Measurements from ENCODE around the gene HELZ. TPM values are rescaled to one million over a fixed set of nuclear protein-coding genes. Genes with fewer than 3 reads are reported as not detected.
A peak's percentile ranks its signal among the peaks of the same experiment; 100 is the strongest.

Gene HELZ
- total RNA-seq, 8 experiments from 2014 or later: 22.0 to 106 (median 27.4) TPM

- 50 to 69% (median 60%) methylated on average over 1 to 2 of the region's 2 CpGs; no CpG with 5 or more reads in 7 of the 10 experiments for WGBS, 10 experiments
- ATAC-seq (replicated peaks in 6 of 8): peak in 1 of 8 experiments; percentile 12
- Histone ChIP-seq H3K4me1 (replicated peaks in 1 of 2) (peaks cover 18 to 21% of the 10 kb centered on the region in 2 donors), H3K4me3 (no peak overlapping the region), H3K27ac (no peak overlapping the region)
- in situ Hi-C loops (cut with MboI; ENCODE audit: low pct_unique_long_range_greater_than_20kb in 2 of 9, low sequenced_read_pairs in 9 of 9, unreplicated experiment in 9 of 9): no loop called here
Measured at GRCh38 chr17:67066717-67067116, 178.3 kb downstream of the HELZ start.

GRCh38 chr17:67063141-67063540 lies 181.9 kb downstream of the HELZ start:
- H3K4me1 ChIP-seq (replicated peaks in 1 of 2): peaks cover 5 to 9% of the 10 kb centered on the region in 2 donors
- WGBS, 10 experiments: 80 to 100% (median 89%) methylated on average over 3 to 6 of the region's 6 CpGs; no CpG with 5 or more reads in 1 of the 10 experiments
- H3K27ac ChIP-seq: no peak overlapping the region
- ATAC-seq (replicated peaks in 6 of 8): peak in 1 of 8 experiments; percentile 26
- H3K4me3 ChIP-seq: no peak overlapping the region
- in situ Hi-C loops (cut with MboI; ENCODE audit: low pct_unique_long_range_greater_than_20kb in 2 of 9, low sequenced_read_pairs in 9 of 9, unreplicated experiment in 9 of 9): no loop called here

GRCh38 chr17:67059372-67059771 lies 185.6 kb downstream of the HELZ start:
- WGBS, 10 experiments: 70 to 100% (median 92%) methylated on average over 1 to 6 of the region's 6 CpGs; no CpG with 5 or more reads in 5 of the 10 experiments
- in situ Hi-C loops (cut with MboI; ENCODE audit: low pct_unique_long_range_greater_than_20kb in 2 of 9, low sequenced_read_pairs in 9 of 9, unreplicated experiment in 9 of 9): no loop called here
- H3K4me3 ChIP-seq: no peak overlapping the region
- peaks cover 0 to 2% of the 10 kb centered on the region in 2 donors for H3K4me1 ChIP-seq (replicated peaks in 1 of 2)
- no peak for ATAC-seq (replicated peaks in 6 of 8)
- no peak overlapping the region for H3K27ac ChIP-seq

DNA sequence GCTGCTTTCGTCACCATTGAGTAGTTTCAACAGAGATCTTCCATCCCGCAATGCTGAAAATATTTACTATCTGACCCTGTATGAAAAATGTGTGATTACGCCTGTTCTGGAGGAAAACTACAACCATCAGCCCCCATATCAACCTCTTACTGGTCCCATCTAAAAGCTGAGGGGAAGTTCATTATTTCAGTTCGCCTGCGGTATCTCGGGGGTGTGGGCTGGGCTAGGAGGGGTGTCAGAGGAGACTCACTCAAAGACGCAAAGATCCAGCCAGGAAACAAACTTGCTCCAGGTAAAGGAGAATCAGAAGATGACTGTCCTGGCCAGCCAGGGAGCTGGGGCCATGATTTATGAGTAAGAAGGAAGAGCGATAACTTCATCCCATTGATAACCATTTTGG lies 187.0 kb downstream of the HELZ start:
- no peak for ATAC-seq (replicated peaks in 6 of 8)
- 74 to 100% (median 99%) methylated on average over 1 to 8 of the region's 8 CpGs for WGBS, 10 experiments
- Histone ChIP-seq H3K4me1 (replicated peaks in 1 of 2) (peaks cover 0 to 2% of the 10 kb centered on the region in 2 donors), H3K27ac (no peak overlapping the region), H3K4me3 (no peak overlapping the region)
- in situ Hi-C loops (cut with MboI; ENCODE audit: low pct_unique_long_range_greater_than_20kb in 2 of 9, low sequenced_read_pairs in 9 of 9, unreplicated experiment in 9 of 9): no loop called here

GRCh38 chr17:67056746-67057490 lies 188.1 kb downstream of the HELZ start:
- in situ Hi-C loops (cut with MboI; ENCODE audit: low pct_unique_long_range_greater_than_20kb in 2 of 9, low sequenced_read_pairs in 9 of 9, unreplicated experiment in 9 of 9): no loop called here

DNA sequence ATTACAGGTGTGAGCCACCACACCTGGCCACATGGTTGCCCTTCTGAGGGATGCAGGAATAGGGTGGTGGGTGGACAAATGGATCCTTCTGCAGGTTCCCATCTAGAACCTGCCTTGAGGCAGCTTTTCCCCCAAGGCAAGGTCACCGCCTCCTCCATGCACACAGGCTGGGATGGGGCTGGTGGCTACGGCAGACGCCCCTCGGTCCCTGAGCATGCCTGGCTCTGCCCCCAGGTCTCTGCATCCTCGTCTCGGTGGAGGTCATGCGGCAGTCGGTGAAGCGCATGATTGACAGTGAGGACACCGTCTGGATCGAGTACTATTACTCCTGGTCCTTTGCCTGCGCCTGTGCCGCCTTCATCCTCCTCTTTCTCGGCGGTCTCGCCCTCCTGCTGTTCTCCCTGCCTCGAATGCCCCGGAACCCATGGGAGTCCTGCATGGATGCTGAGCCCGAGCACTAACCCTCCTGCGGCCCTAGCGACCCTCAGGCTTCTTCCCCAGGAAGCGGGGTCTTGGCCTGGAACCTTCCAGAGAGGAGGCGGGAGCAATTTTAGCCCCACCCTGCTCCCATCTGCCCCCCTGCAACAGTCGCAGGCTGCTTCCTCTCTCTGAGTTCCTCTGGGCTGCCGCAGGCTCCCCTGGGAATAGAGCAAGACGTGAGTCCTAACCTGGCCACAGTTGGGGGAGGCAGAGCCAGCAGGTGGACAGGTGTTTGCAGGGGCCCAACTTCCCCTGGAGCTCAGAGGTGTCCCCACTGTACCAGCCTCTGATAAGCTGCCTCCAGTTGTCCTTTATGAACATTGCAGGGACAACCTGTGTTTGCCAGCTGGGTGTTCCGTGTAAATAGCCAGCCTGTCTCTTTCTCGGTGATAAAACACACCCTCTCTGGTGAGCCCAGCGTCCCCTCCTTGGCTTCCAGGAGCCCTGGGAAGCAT lies 188.9 kb downstream of the HELZ start:
- WGBS, 10 experiments: 60 to 100% (median 87%) methylated on average over 2 to 19 of the region's 29 CpGs; no CpG with 5 or more reads in 3 of the 10 experiments
- Histone ChIP-seq H3K27ac (no peak overlapping the region), H3K4me3 (no peak overlapping the region), H3K4me1 (replicated peaks in 1 of 2) (no peaks in the 10 kb centered on the region)
- in situ Hi-C loops (cut with MboI; ENCODE audit: low pct_unique_long_range_greater_than_20kb in 2 of 9, low sequenced_read_pairs in 9 of 9, unreplicated experiment in 9 of 9): no loop called here
- ATAC-seq (replicated peaks in 6 of 8): peak in 1 of 8 experiments; percentile 12

More at GRCh38 chr17:67056746-67057490, 188.1 kb downstream of the HELZ start:
- peaks cover 0 to 2% of the 10 kb centered on the region in 2 donors for H3K4me1 ChIP-seq (replicated peaks in 1 of 2)
- ATAC-seq (replicated peaks in 6 of 8): no peak
- no peak overlapping the region for H3K4me3 ChIP-seq
- 59 to 96% (median 87%) methylated on average over 2 to 14 of the region's 18 CpGs; no CpG with 5 or more reads in 1 of the 10 experiments for WGBS, 10 experiments
- no peak overlapping the region for H3K27ac ChIP-seq

DNA sequence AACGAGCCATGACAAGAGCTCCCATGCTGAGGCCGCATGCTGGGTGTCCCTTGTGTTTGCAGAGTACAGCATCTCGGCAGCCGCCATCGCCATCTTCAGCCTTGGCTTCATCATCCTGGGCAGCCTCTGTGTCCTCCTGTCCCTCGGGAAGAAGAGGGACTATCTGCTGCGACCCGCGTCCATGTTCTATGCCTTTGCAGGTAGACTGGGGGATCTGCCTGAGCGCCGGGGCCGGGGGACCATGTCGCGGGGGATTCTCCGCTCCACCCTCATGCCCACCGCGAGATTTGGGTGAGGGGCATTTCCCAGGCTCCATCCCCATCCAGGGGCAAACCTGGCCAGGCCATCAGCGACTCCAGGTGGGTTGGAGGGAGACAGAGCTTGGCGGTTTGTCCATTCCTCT lies 190.0 kb downstream of the HELZ start:
- Histone ChIP-seq H3K4me3 (no peak overlapping the region), H3K4me1 (replicated peaks in 1 of 2) (no peaks in the 10 kb centered on the region), H3K27ac (no peak overlapping the region)
- in situ Hi-C loops (cut with MboI; ENCODE audit: low pct_unique_long_range_greater_than_20kb in 2 of 9, low sequenced_read_pairs in 9 of 9, unreplicated experiment in 9 of 9): no loop called here
- ATAC-seq (replicated peaks in 6 of 8): no peak
- WGBS, 10 experiments: 79 to 97% (median 90%) methylated on average over 1 to 7 of the region's 19 CpGs; no CpG with 5 or more reads in 5 of the 10 experiments

DNA sequence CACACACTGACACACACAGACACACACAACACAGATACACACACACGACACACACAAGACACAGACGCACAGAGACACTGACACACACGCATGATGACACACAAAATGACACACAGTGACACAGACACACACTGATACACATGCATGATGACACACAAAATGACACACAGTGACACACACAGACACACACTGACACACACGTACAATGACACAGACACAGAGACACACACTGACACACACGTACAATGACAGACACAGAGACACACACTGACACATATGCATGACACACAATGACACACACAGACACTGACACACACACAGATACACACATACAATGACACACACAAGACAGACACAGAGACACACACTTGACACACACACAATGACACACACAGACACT lies 190.4 kb downstream of the HELZ start:
- WGBS, 10 experiments: 40 to 80% (median 72%) methylated on average over 1 to 5 of the region's 5 CpGs; no CpG with 5 or more reads in 5 of the 10 experiments
- Histone ChIP-seq H3K4me3 (no peak overlapping the region), H3K27ac (no peak overlapping the region), H3K4me1 (replicated peaks in 1 of 2) (no peaks in the 10 kb centered on the region)
- no peak for ATAC-seq (replicated peaks in 6 of 8)
- in situ Hi-C loops (cut with MboI; ENCODE audit: low pct_unique_long_range_greater_than_20kb in 2 of 9, low sequenced_read_pairs in 9 of 9, unreplicated experiment in 9 of 9): no loop called here

- 20 to 87% (median 78%) methylated on average over 1 to 6 of the region's 19 CpGs; no CpG with 5 or more reads in 4 of the 10 experiments for WGBS, 10 experiments
- Histone ChIP-seq H3K4me3 (no peak overlapping the region), H3K27ac (no peak overlapping the region), H3K4me1 (replicated peaks in 1 of 2) (no peaks in the 10 kb centered on the region)
- in situ Hi-C loops (cut with MboI; ENCODE audit: low pct_unique_long_range_greater_than_20kb in 2 of 9, low sequenced_read_pairs in 9 of 9, unreplicated experiment in 9 of 9): no loop called here
- no peak for ATAC-seq (replicated peaks in 6 of 8)
Measured at GRCh38 chr17:67054011-67054591, 190.9 kb downstream of the HELZ start.

GRCh38 chr17:67053438-67054000 lies 191.5 kb downstream of the HELZ start:
- Histone ChIP-seq H3K27ac (no peak overlapping the region), H3K4me1 (replicated peaks in 1 of 2) (no peaks in the 10 kb centered on the region), H3K4me3 (no peak overlapping the region)
- in situ Hi-C loops (cut with MboI; ENCODE audit: low pct_unique_long_range_greater_than_20kb in 2 of 9, low sequenced_read_pairs in 9 of 9, unreplicated experiment in 9 of 9): no loop called here
- WGBS, 10 experiments: 80 to 100% methylated on average over 1 to 2 of the region's 9 CpGs; no CpG with 5 or more reads in 8 of the 10 experiments
- no peak for ATAC-seq (replicated peaks in 6 of 8)

DNA sequence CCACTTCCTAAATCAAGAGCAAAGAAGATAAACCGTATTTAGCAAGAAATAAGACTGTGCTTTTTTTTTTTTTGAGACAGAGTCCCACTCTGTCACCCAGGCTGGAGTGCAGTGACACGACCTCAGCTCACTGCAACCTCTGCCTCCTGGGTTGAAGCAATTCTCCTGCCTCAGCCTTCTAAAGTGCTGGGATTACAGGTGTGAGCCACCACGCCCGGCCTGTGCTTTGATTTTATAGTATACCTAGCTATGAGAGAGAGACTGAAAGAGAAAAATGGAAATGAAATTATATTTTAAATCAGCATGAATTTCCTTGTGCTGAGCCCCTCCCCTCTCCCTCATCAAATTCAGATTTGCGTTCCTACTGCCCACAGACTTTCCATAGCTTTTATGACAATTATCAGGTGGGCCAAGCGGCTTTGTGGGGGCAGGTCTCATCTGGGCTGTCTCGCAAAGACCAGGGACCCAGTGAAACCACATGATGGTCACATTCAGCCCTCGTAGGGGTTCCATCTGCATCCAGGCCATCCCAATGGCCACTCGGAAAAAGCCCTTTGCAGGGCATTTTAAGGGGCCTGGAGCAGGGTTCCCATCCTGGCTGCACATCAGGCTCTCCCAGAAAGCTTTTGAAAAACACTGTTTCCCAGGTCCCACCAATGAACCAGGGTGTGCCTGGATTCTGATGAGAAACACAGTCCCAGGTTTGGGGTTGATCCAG lies 192.1 kb downstream of the HELZ start:
- WGBS, 10 experiments: 25 to 100% (median 63%) methylated on average over 2 to 8 of the region's 9 CpGs; no CpG with 5 or more reads in 1 of the 10 experiments
- no peak for ATAC-seq (replicated peaks in 6 of 8)

GRCh38 chr17:67051837-67052236 lies 193.2 kb downstream of the HELZ start:
- no peak for ATAC-seq (replicated peaks in 6 of 8)
- Histone ChIP-seq H3K4me3 (no peak overlapping the region), H3K4me1 (replicated peaks in 1 of 2) (no peaks in the 10 kb centered on the region), H3K27ac (no peak overlapping the region)
- WGBS, 10 experiments: 14 to 100% (median 74%) methylated on average over 1 to 4 of the region's 5 CpGs; no CpG with 5 or more reads in 2 of the 10 experiments
- in situ Hi-C loops (cut with MboI; ENCODE audit: low pct_unique_long_range_greater_than_20kb in 2 of 9, low sequenced_read_pairs in 9 of 9, unreplicated experiment in 9 of 9): no loop called here

More for the DNA sequence above, 192.1 kb downstream of the HELZ start:
- no peaks in the 10 kb centered on the region for H3K4me1 ChIP-seq (replicated peaks in 1 of 2)
- no peak overlapping the region for H3K27ac ChIP-seq
- in situ Hi-C loops (cut with MboI; ENCODE audit: low pct_unique_long_range_greater_than_20kb in 2 of 9, low sequenced_read_pairs in 9 of 9, unreplicated experiment in 9 of 9): no loop called here
- no peak overlapping the region for H3K4me3 ChIP-seq

Measured in motor neuron (in vitro differentiated cells).